Progenitor cell of endocrine pancreas (in vitro differentiated cells): ENCODE results near the gene KLHL3. TPM values are rescaled to one million over a fixed set of nuclear protein-coding genes. Genes with fewer than 3 reads are reported as not detected.

Source experiments
- DNase-seq: peaks from one replicate; pipeline ENCODE4 v3.0.0; 2021; ENCODE audit warnings: low spot score; ENCODE audit not compliant: unreplicated experiment
- H3K27ac Mint-ChIP-seq: 2 replicates; pipeline ENCODE4 v1.8.0; 2021; ENCODE audit warnings: mild to moderate bottlenecking, moderate library complexity, mixed read lengths
- H3K27me3 Mint-ChIP-seq: 2 replicates; pipeline ENCODE4 v1.8.0; 2021; ENCODE audit warnings: mixed read lengths
- H3K36me3 Mint-ChIP-seq: 2 replicates; pipeline ENCODE4 v1.8.0; 2022; ENCODE audit warnings: mixed read lengths; ENCODE audit not compliant: insufficient read depth
- H3K4me1 Mint-ChIP-seq: 2 replicates; pipeline ENCODE4 v1.8.0; 2021; ENCODE audit warnings: low read depth, mixed read lengths
- H3K4me3 Mint-ChIP-seq: 2 replicates; pipeline ENCODE4 v1.8.0; 2021; ENCODE audit warnings: low read depth, mild to moderate bottlenecking, moderate library complexity, mixed read lengths
- H3K9me3 Mint-ChIP-seq: 2 replicates; pipeline ENCODE4 v1.8.0; 2021; ENCODE audit warnings: low read depth, mixed read lengths
- total RNA-seq: library from RNA; stranded (reverse); gene quantifications from 2 replicates; pipeline ENCODE4 v1.2.1, GENCODE V29; 2021
- TF ChIP-seq, protein P1 (sequence below): fragments of 200-600 bp; sonication (generic); IDR thresholded peaks from one replicate; pipeline ENCODE4 v1.5.0; 2021; ENCODE audit warnings: antibody characterized with exemption, mild to moderate bottlenecking; ENCODE audit not compliant: unreplicated experiment

Gene KLHL3
- total RNA-seq, 1 donor from 2014 or later: 34.7 TPM

DNA sequence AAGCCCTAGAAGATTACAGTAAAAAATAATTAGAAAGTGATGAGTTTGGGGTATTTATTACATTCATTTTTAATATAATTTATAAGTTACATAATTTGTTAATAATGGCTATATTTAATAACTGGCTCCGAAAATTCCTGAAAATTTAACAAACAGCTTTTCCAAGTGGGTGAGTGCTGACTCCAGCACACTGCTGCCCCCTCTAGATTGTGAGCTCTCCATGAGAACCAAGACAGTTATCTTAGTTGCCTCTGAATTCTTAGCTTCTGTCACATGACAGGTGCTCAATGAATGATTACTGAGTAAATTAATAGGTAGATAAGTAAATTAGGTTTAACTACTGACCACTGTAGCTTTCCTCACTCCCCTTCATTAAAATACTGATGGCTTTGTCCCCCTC lies 7.8 kb downstream of the KLHL3 start:
- Mint-ChIP-seq H3K4me1 (no peaks in the 10 kb centered on the region), H3K27me3 (no peaks in the 10 kb centered on the region), H3K4me3 (no peak overlapping the region), H3K9me3 (no peaks in the 10 kb centered on the region), H3K27ac (no peak overlapping the region), H3K36me3 (no peaks in the 10 kb centered on the region)
- DNase-seq: no peak
- TF ChIP-seq, protein P1, sequence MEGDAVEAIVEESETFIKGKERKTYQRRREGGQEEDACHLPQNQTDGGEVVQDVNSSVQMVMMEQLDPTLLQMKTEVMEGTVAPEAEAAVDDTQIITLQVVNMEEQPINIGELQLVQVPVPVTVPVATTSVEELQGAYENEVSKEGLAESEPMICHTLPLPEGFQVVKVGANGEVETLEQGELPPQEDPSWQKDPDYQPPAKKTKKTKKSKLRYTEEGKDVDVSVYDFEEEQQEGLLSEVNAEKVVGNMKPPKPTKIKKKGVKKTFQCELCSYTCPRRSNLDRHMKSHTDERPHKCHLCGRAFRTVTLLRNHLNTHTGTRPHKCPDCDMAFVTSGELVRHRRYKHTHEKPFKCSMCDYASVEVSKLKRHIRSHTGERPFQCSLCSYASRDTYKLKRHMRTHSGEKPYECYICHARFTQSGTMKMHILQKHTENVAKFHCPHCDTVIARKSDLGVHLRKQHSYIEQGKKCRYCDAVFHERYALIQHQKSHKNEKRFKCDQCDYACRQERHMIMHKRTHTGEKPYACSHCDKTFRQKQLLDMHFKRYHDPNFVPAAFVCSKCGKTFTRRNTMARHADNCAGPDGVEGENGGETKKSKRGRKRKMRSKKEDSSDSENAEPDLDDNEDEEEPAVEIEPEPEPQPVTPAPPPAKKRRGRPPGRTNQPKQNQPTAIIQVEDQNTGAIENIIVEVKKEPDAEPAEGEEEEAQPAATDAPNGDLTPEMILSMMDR: peak; percentile 15

DNA sequence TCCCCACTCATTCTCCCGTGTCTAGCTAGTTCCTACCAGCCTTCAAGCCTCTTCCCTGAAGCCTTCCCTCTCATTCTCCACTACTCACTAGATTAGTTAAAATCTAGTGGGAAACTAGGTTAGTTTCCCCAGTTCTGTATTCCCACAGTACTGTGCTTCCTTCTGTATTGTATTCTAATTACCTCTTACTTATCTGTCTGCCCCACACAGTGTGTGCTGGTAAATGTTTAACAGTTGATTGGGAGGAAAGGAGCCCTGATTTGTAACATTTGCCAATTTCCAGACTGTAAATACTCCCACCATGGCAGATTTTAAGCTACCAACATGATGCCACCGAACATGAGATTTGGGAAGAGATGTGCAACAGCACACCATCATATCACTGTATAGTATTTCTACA lies 8.3 kb downstream of the KLHL3 start:
- H3K4me1 Mint-ChIP-seq: no peaks in the 10 kb centered on the region
- H3K27ac Mint-ChIP-seq: no peak overlapping the region
- H3K4me3 Mint-ChIP-seq: no peak overlapping the region

DNA sequence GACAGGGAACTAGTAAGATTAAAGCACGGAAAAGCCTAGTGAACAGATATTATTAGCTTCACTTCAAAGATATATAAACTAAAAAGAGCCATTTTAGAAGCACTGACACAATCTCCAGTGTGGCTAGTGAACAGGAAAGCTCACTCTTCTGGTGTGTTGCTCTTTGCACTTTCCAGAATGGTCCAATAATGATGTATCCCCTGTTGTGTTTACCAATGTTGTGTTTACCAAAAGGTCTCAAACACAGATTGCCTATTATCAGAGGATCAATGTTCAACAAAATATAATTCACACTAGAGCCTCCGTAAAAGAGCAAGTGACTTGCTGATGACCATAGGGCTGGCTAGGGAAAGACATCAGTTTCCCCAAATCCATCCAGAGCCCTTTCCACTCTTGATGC lies 11.6 kb downstream of the KLHL3 start:
- no peak overlapping the region for H3K27ac Mint-ChIP-seq
- peaks cover 3% of the 10 kb centered on the region for H3K36me3 Mint-ChIP-seq
- no peak overlapping the region for H3K4me3 Mint-ChIP-seq
- DNase-seq: no peak
- no peaks in the 10 kb centered on the region for H3K27me3 Mint-ChIP-seq
- no peaks in the 10 kb centered on the region for H3K9me3 Mint-ChIP-seq
- TF ChIP-seq, protein P1: no peak
- H3K4me1 Mint-ChIP-seq: peaks cover 6% of the 10 kb centered on the region

More for the DNA sequence above, 8.3 kb downstream of the KLHL3 start:
- H3K9me3 Mint-ChIP-seq: no peaks in the 10 kb centered on the region
- H3K36me3 Mint-ChIP-seq: no peaks in the 10 kb centered on the region
- DNase-seq: no peak
- no peaks in the 10 kb centered on the region for H3K27me3 Mint-ChIP-seq
- TF ChIP-seq, protein P1: no peak

DNA sequence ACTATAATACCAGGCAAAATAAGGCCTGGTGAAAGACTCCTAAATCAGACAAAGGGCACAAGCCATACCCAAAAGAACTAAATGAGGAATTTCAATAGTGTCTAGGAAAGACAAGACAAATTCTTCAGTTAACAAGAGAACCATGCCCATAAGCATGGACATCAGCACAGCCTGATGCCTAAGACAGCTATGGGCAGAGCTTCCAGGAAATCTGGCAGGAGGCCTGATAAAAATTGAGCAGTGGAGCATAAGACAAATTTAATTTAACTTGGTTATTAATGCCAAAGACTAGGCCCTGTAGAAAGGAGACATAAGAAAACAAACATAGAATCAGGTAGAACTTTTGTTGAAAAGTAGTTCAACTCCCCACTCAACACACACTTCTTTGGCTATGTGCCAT lies 17.3 kb downstream of the KLHL3 start:
- no peak overlapping the region for H3K27ac Mint-ChIP-seq
- peaks cover 6% of the 10 kb centered on the region for H3K4me1 Mint-ChIP-seq
- peaks cover 21% of the 10 kb centered on the region for H3K36me3 Mint-ChIP-seq
- no peak for DNase-seq
- TF ChIP-seq, protein P1: no peak
- no peak overlapping the region for H3K4me3 Mint-ChIP-seq
- H3K9me3 Mint-ChIP-seq: peaks cover 8% of the 10 kb centered on the region
- H3K27me3 Mint-ChIP-seq: no peaks in the 10 kb centered on the region

DNA sequence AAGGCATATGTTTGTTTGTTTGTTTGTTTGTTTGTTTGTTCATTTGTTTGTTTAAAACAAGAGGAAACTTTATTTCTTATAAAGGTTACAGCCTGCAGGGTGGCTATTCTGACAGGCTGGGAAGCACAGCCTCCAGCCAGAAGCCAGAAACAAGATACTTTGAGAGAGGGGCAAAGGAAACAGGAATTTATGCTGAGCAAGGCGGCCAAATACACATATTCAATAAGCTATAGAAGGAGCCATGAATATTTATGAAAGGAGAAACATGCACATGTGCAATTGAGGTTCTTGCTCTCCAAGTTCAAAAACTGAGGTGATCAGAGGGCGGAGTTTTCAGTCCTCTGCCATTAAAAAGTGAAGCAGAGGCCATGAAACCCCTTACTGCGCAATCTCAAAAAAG lies 19.6 kb downstream of the KLHL3 start:
- Mint-ChIP-seq H3K4me3 (no peak overlapping the region), H3K9me3 (peaks cover 19% of the 10 kb centered on the region), H3K36me3 (peaks cover 29% of the 10 kb centered on the region), H3K27me3 (no peaks in the 10 kb centered on the region), H3K27ac (no peak overlapping the region), H3K4me1 (peaks cover 6% of the 10 kb centered on the region)
- TF ChIP-seq, protein P1: no peak
- no peak for DNase-seq
